ENCODE results near the gene FCHSD1. TPM values are rescaled to one million over a fixed set of nuclear protein-coding genes. Genes with fewer than 3 reads are reported as not detected.

Gene FCHSD1
- total RNA-seq, 4 donors from 2014 or later: 15.2 to 28.3 (median 22.7) TPM

DNA sequence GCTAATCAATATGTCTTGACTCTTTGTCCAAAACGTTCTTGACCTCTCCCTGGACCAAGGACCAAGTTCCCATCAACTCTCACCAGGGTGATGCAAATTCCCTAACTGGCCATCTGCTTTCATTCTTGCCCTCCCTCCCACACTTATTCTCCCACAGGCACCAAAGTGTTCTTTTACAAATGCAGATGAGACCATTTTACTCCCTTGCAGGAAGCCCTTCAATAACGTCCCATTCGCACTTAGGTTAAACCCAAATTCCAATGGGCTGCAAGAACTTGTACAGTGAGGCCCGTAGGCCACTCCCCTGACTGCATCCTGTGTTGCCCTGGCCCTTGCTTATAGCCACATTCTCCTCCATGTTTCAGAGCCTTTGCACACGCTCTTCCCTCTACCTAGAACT, 23.5 kb upstream of the FCHSD1 start:
- H3K4me1 ChIP-seq: peaks cover 0 to 9% of the 10 kb centered on the region in 2 donors
- no peaks in the 10 kb centered on the region for H3K27me3 ChIP-seq
- no peak for TF ChIP-seq POLR2A (IDR thresholded peaks at IDR 0.05)
- TF ChIP-seq, protein P1, sequence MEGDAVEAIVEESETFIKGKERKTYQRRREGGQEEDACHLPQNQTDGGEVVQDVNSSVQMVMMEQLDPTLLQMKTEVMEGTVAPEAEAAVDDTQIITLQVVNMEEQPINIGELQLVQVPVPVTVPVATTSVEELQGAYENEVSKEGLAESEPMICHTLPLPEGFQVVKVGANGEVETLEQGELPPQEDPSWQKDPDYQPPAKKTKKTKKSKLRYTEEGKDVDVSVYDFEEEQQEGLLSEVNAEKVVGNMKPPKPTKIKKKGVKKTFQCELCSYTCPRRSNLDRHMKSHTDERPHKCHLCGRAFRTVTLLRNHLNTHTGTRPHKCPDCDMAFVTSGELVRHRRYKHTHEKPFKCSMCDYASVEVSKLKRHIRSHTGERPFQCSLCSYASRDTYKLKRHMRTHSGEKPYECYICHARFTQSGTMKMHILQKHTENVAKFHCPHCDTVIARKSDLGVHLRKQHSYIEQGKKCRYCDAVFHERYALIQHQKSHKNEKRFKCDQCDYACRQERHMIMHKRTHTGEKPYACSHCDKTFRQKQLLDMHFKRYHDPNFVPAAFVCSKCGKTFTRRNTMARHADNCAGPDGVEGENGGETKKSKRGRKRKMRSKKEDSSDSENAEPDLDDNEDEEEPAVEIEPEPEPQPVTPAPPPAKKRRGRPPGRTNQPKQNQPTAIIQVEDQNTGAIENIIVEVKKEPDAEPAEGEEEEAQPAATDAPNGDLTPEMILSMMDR (IDR thresholded peaks at IDR 0.05): no peak
- H3K27ac ChIP-seq: no peak overlapping the region
- no peaks in the 10 kb centered on the region for H3K9me3 ChIP-seq
- DNase-seq: no peak
- intact Hi-C loops (cut with DNase I): no loop called here
- H3K36me3 ChIP-seq: no peaks in the 10 kb centered on the region
- WGBS, 2 donors: 77 to 79% methylated on average over 5 of the region's 5 CpGs
- no peak overlapping the region for H3K4me3 ChIP-seq (replicated peaks in 1 of 3)

DNA sequence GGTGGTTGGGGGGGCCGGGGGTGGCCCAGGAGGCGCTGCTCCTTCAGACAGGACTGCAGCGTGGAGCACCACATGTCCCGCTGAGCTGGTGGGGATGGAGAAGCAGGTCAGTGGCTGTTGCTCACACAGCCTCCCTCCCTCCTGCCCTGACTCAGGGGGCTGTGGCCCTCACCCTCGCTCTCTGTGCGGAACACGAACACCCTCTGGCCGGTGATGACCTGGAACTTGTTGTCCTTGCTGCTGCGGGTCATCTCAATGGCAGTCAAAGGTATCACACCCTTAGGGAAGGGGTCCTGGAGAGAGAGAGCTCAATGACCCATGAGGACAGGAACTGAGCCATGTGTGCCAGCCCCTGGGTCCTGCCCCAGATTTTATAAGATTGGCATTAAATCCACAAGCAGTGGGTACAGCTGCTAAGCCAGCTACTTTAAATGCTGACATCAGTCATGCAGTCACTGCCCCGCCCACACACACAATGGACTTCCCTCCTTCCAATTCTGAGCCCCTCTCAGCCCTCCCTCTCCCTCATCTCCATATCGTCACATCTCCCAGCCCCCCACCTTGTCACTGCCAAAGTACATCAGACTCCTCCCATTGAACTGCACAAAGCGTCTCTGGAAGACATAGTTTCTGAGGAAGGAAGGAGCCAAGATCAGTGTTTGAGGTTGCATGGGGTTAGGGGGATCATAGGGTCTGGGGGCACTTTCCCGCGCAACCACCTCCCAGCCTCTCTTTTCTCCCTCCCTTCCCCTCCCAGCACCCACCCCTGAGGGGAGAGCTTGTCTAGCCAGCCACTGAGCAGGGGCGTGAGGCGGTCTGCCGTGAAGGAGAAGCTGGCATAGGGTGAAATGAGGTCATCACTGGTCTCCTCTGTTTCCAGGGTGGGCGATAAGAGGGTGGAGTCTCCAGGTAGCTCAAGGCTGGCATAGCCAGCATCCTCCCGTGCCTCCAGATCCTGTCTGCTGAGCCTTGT, 21.9 kb upstream of the FCHSD1 start:
- H3K4me1 ChIP-seq: peaks cover 0 to 9% of the 10 kb centered on the region in 2 donors
- DNase-seq: peak; percentile 18 to 67
- TF ChIP-seq, protein P1 (IDR thresholded peaks at IDR 0.05): no peak
- no peak for TF ChIP-seq POLR2A (IDR thresholded peaks at IDR 0.05)
- no peaks in the 10 kb centered on the region for H3K9me3 ChIP-seq
- intact Hi-C loops (cut with DNase I): no loop called here
- no peaks in the 10 kb centered on the region for H3K27me3 ChIP-seq
- no peaks in the 10 kb centered on the region for H3K36me3 ChIP-seq
- no peak overlapping the region for H3K27ac ChIP-seq
- no peak overlapping the region for H3K4me3 ChIP-seq (replicated peaks in 1 of 3)
- WGBS, 2 donors: 22 to 63% methylated on average over 10 to 14 of the region's 19 CpGs

DNA sequence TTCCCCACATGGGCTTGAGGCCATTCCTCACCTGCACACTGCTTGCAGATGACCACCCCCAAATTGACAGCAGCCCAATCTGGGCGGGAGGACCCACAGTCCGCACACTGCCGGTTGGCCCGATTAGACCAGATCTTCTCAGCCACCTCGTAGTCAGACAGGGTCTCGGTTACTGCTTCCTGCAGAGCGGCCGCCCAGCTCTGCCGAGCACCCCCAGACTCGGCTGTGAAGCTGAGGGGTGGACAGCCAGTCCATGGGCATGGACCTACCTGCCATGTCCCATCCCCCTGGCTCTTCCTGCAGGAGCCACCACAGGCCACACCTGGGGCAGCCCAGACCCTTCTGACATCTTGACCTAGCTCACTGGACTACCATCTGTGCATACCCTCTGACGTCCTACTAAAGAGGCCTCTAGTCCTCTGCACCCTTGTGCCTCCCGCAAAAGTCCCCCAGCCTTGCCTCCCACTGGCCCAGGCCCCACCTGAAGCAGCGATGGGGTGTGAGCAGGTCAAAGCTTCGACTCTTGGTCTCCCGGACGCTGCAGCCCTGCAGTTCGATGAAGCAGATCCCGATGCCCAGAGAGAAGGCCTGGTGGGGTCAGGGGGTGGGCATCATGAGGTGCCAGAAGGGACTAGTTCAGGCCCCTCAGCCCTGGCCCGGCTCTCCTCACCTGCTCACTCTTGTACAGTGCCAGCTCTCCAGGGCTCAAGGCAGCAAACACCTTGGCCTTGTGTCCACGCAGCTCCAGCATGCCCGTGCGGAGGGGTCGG, 21.0 kb upstream of the FCHSD1 start:
- intact Hi-C loops (cut with DNase I): no loop called here
- no peaks in the 10 kb centered on the region for H3K9me3 ChIP-seq
- H3K4me3 ChIP-seq (replicated peaks in 1 of 3): no peak overlapping the region
- 89 to 90% methylated on average over 12 to 18 of the region's 23 CpGs for WGBS, 2 donors
- DNase-seq: no peak
- peaks cover 0 to 9% of the 10 kb centered on the region in 2 donors for H3K4me1 ChIP-seq
- H3K36me3 ChIP-seq: no peaks in the 10 kb centered on the region
- TF ChIP-seq, protein P1 (IDR thresholded peaks at IDR 0.05): no peak
- TF ChIP-seq POLR2A (IDR thresholded peaks at IDR 0.05): no peak
- H3K27ac ChIP-seq: no peak overlapping the region
- H3K27me3 ChIP-seq: no peaks in the 10 kb centered on the region

DNA sequence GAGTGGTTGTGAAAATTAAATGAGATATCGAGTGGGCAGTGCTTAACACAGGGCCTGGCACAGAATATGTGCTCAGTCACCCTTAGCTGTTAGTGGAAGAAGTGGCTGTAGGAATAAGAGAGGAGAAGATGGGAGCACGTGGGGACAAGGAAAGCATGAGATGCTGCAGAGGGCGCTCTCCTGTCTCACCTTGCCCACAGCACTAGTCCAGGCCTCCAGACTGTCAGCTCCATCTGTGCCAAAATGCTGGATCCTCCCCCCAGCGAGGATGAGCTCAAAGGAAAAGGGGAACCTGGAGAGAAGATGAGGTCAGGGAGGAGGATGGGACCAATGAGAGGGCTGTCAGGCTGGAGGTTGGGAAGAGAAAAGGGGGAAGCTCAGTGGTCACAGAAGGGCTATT, 18.3 kb upstream of the FCHSD1 start:
- 72 to 74% methylated on average over 4 of the region's 4 CpGs for WGBS, 2 donors
- H3K36me3 ChIP-seq: no peaks in the 10 kb centered on the region
- no peak for DNase-seq
- H3K9me3 ChIP-seq: no peaks in the 10 kb centered on the region
- no peak overlapping the region for H3K27ac ChIP-seq
- no peaks in the 10 kb centered on the region for H3K27me3 ChIP-seq
- no peak overlapping the region for H3K4me3 ChIP-seq (replicated peaks in 1 of 3)
- H3K4me1 ChIP-seq: peaks cover 0 to 9% of the 10 kb centered on the region in 2 donors
- no peak for TF ChIP-seq POLR2A (IDR thresholded peaks at IDR 0.05)
- TF ChIP-seq, protein P1 (IDR thresholded peaks at IDR 0.05): no peak
- intact Hi-C loops (cut with DNase I): no loop called here

Measured in thyroid gland (tissue), 4 donors.